Measurements from ENCODE around the gene CHRNA4. TPM values are rescaled to one million over a fixed set of nuclear protein-coding genes. Genes with fewer than 3 reads are reported as not detected.

Gene CHRNA4
- total RNA-seq, 4 donors from 2014 or later = 0.13 TPM; not detected in 3

GRCh38 chr20:63394920-63395455 lies 33.8 kb upstream of the CHRNA4 start:
- H3K4me3 ChIP-seq (ENCODE audit: low read depth, poor library complexity, severe bottlenecking) = no peak overlapping the region
- intact Hi-C loops (cut with DNase I; ENCODE audit: low total_unique reads) = no loop called here
- 71 to 76% methylated on average over 19 to 22 of the region's 22 CpGs for WGBS, 2 donors
- DNase-seq (ENCODE audit: low spot score in 2 of 2) = no peak
- TF ChIP-seq CTCF (IDR thresholded peaks at IDR 0.05) = no peak
- no peak for TF ChIP-seq POLR2A (IDR thresholded peaks at IDR 0.05)

GRCh38 chr20:63394069-63394919 lies 33.1 kb upstream of the CHRNA4 start:
- 4 to 16% methylated on average over 15 to 29 of the region's 32 CpGs for WGBS, 2 donors
- H3K4me3 ChIP-seq (ENCODE audit: low read depth, poor library complexity, severe bottlenecking) = no peak overlapping the region
- intact Hi-C loops (cut with DNase I; ENCODE audit: low total_unique reads) = no loop called here
- TF ChIP-seq POLR2A (IDR thresholded peaks at IDR 0.05) (no peak), CTCF (IDR thresholded peaks at IDR 0.05) (no peak)
- no peak for DNase-seq (ENCODE audit: low spot score in 2 of 2)

GRCh38 chr20:63393566-63393965 lies 32.4 kb upstream of the CHRNA4 start:
- 81 to 84% methylated on average over 14 to 15 of the region's 17 CpGs for WGBS, 2 donors
- DNase-seq (ENCODE audit: low spot score in 2 of 2) = no peak
- intact Hi-C loops (cut with DNase I; ENCODE audit: low total_unique reads) = no loop called here
- H3K4me3 ChIP-seq (ENCODE audit: low read depth, poor library complexity, severe bottlenecking) = no peak overlapping the region
- no peak for TF ChIP-seq POLR2A (IDR thresholded peaks at IDR 0.05)
- TF ChIP-seq CTCF (IDR thresholded peaks at IDR 0.05) = no peak

- WGBS, 2 donors = 88 to 89% methylated on average over 15 to 17 of the region's 17 CpGs
- TF ChIP-seq POLR2A (IDR thresholded peaks at IDR 0.05) (no peak), CTCF (IDR thresholded peaks at IDR 0.05) (no peak)
- intact Hi-C loops (cut with DNase I; ENCODE audit: low total_unique reads) = no loop called here
- no peak overlapping the region for H3K4me3 ChIP-seq (ENCODE audit: low read depth, poor library complexity, severe bottlenecking)
- DNase-seq (ENCODE audit: low spot score in 2 of 2) = no peak
Observed at GRCh38 chr20:63392465-63393365, 31.6 kb upstream of the CHRNA4 start.

DNA sequence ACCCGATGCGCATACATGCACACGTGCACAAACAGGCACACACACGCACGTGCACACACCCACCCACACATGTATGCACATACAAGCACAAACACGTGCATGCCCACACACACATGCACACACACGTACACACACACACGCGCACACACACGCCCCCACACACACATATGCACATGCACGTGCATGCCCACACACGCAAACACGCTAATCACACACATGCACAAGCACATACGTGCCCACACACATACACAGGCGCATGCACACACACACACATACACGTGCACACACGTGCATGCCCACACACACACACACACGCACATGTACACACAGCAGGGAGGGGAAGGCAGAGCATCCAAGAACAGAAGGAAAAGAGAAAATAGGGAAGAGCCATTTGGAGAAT lies 26.8 kb upstream of the CHRNA4 start:
- H3K4me3 ChIP-seq (ENCODE audit: low read depth, poor library complexity, severe bottlenecking) = no peak overlapping the region
- TF ChIP-seq CTCF (IDR thresholded peaks at IDR 0.05) = peak in 1 of 3 donors; percentile 9
- no peak for TF ChIP-seq POLR2A (IDR thresholded peaks at IDR 0.05)
- WGBS, 2 donors = 85 to 88% methylated on average over 18 of the region's 18 CpGs
- no peak for DNase-seq (ENCODE audit: low spot score in 2 of 2)
- intact Hi-C loops (cut with DNase I; ENCODE audit: low total_unique reads) = loop anchor here (10.0 kb wide), 1 partner anchor 73 kb away; no protein-coding TSS in a partner anchor
